Stimulated activated naive CD8-positive, alpha-beta T cell treated with anti-CD3 and anti-CD28 coated beads, Interleukin-15, amount 100 ng/mL, for 72 hours (primary cell): ENCODE data around the gene ERCC1.
"Not testable (repeated sequence)": the region's sequence is repeated elsewhere in the genome, so short reads cannot be mapped to it uniquely, and the experiment has no call there.

Experiments
- ATAC-seq: fragments of 150-1000 bp; cut with Tn5 transposase; 2 replicates; pipeline ENCODE4 v1.10.0; 2021; ENCODE audit warnings: mild to moderate bottlenecking, moderate library complexity
- DNase-seq, 2 donors: peaks; one replicate each; pipeline ENCODE4 v3.0.0; 2021 to 2022
- H3K27ac Mint-ChIP-seq, 2 donors: one replicate each; pipeline ENCODE4 v1.8.0; 2022; ENCODE audit warnings: mild to moderate bottlenecking in 2 of 2, mixed read lengths in 2 of 2, moderate library complexity in 2 of 2
- H3K27me3 Mint-ChIP-seq: one replicate; pipeline ENCODE4 v1.8.0; 2022; ENCODE audit warnings: mixed read lengths
- H3K4me1 Mint-ChIP-seq: one replicate; pipeline ENCODE4 v1.8.0; 2022; ENCODE audit warnings: mild to moderate bottlenecking, mixed read lengths
- H3K4me3 Mint-ChIP-seq, 2 donors: one replicate each; pipeline ENCODE4 v1.8.0; 2022; ENCODE audit warnings: mild to moderate bottlenecking in 2 of 2, mixed read lengths in 2 of 2, moderate library complexity in 1 of 2
- H3K9me3 Mint-ChIP-seq, 2 donors: one replicate each; pipeline ENCODE4 v1.8.0; 2022; ENCODE audit warnings: mixed read lengths in 2 of 2

The ERCC1 gene

DNA sequence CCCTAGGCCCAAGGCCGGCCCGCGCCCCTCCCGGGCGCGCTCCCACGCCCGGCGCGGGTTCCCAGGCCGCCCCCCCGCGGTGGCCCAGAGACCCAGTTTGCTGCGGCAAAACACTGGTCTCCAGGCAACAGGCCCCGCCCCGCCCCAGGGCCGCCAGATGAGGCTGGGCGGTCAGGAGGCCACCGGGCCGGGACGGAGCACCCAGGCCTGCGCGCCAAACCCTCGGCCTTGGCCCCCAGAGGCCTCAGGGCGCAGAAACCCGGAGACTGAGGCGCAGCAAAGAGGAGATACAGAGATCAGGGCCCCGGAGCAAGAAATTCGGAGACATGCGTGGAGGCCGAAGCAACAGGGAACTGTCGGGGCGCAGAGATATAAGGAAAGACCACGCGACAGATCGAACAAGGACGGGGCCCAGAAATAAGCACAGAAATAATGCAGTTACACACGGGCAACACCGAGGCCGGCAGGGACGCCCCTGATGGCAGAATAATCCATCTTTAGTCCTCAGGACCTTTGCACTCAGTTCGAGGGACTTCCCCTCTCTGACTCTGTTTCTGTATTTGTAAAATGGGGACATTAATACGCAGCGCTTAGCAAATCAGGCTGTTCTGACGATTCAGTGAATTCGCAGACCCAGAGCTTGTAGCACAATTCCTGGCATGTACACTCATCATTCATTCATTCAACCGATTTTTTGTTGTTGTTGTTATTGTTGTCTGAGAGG is 20.8 kb upstream of the ERCC1 start:
- no peaks in the 10 kb centered on the region for H3K27me3 Mint-ChIP-seq
- ATAC-seq (peak; percentile 62), DNase-seq (peak; percentile 69 to 83)
- peak overlapping the region; percentile 89 to 90 for H3K4me3 Mint-ChIP-seq
- H3K27ac Mint-ChIP-seq, result peak overlapping the region; percentile 88 to 95
- no peaks in the 10 kb centered on the region for H3K9me3 Mint-ChIP-seq
- H3K4me1 Mint-ChIP-seq, result peaks cover 48% of the 10 kb centered on the region

GRCh38 chr19:45443462-45444317 is 20.0 kb upstream of the ERCC1 start:
- Mint-ChIP-seq H3K9me3 (no peaks in the 10 kb centered on the region), H3K4me3 (peak overlapping the region; percentile 89 to 90), H3K27ac (peak overlapping the region; percentile 60 to 92), H3K27me3 (no peaks in the 10 kb centered on the region), H3K4me1 (peaks cover 43% of the 10 kb centered on the region)
- DNase-seq, result peak in 1 of 2 donors; percentile 55
- peak; percentile 27 for ATAC-seq

DNA sequence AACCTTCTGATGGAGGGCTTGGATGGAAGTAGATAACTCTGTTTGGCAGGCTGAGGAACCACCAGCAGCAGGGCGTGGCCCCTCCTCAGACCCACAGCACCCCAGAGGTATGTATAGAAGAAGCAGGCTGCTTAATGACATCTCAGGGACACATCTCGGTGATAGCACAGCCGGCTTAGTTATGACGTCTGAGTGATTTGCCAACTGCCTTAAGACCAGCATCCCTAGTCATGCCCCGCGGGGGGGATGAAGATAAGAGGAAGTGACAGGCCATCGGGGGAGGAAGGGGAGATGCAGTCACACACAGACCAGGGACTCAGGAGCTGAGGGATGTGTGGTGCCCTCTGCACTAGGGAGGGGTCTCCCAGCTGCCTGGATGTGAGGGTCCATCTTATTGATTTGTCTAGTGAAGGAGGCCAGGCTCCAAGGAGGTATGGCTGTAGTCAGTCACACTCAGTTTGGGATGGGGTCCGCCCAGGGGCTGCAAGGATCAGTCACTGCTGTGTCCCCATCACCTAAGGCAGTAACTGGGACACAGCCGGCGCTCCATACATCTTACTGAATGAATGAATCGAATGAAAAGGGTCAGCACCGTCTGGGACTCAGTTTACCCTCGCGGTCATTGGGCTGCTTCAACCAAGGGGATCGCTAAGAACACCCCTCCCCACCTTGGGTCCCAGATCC is 19.2 kb upstream of the ERCC1 start:
- peaks cover 43% of the 10 kb centered on the region for H3K4me1 Mint-ChIP-seq
- H3K27ac Mint-ChIP-seq, result peak overlapping the region in 1 of 2 donors; percentile 35
- DNase-seq (peak in 1 of 2 donors; percentile 40), ATAC-seq (no peak)
- no peaks in the 10 kb centered on the region for H3K9me3 Mint-ChIP-seq
- no peaks in the 10 kb centered on the region for H3K27me3 Mint-ChIP-seq
- peak overlapping the region; percentile 89 to 90 for H3K4me3 Mint-ChIP-seq

DNA sequence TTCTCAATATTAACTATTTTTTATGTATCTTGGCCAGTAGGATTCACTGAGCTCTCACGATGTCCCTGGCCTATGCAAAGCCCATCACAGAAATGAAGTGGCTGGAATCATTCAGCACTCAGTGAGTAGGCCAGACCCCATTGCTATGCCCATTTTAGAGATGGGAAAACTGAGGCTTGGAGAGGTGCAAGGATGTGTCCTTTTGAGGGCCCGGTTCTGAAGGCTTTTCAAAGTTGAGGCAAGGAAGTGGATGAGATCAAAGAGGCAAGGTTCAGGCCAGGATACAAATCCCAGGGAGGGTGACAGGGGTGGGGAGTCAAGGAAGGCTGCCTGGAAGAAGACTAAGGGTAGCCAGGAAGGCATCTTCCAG is 18.7 kb upstream of the ERCC1 start:
- ATAC-seq (no peak), DNase-seq (no peak)
- Mint-ChIP-seq H3K9me3 (no peaks in the 10 kb centered on the region), H3K27me3 (no peaks in the 10 kb centered on the region), H3K4me1 (peaks cover 43% of the 10 kb centered on the region), H3K27ac (peak overlapping the region in 1 of 2 donors; percentile 70), H3K4me3 (peak overlapping the region; percentile 52 to 90)

DNA sequence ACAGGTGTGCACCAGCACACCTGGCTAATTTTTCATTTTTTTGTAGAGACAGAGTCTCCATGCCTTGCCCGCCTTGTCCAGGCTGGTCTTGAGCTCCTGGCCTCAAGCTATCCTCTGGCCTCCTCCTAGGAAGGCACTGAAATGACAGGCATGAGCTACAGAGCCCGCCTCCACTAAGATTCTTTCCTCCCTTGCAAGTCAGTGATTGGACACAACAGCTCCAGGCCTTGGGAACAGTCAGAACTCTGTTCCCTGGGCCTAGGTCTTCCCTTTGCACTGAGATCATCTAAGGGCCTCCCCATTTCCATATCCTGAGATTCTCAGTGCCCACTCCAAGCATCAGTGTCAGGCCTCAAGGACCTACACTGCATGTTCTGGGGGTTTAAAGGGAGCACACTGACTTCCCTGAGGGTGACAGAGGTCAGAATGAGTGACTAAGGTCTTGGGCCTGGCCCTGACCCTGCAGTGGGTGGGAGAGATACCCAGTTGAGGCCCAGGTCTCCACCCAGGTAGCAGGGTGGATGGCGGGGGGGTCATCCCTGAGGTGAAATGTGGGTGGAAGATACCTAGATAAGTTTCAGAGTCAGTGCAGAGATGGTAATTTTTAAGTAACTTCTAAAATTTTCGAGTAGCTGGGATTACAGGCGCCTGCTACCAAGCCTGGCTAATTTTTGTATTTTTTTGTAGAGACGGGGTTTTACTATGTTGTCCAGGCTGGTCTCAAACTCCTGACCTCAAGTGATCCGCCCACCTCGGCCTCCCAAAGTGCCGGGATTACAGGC is 17.3 kb upstream of the ERCC1 start:
- no peak overlapping the region for H3K27ac Mint-ChIP-seq
- ATAC-seq, result no peak
- peak overlapping the region; percentile 70 to 80 for H3K4me3 Mint-ChIP-seq
- peaks cover 43% of the 10 kb centered on the region for H3K4me1 Mint-ChIP-seq
- H3K9me3 Mint-ChIP-seq, result no peaks in the 10 kb centered on the region
- DNase-seq, result no peak
- H3K27me3 Mint-ChIP-seq, result no peaks in the 10 kb centered on the region

- Mint-ChIP-seq H3K27me3 (no peaks in the 10 kb centered on the region), H3K4me1 (peaks cover 43% of the 10 kb centered on the region), H3K27ac (peak overlapping the region; percentile 44 to 70), H3K4me3 (peak overlapping the region; percentile 70 to 80), H3K9me3 (no peaks in the 10 kb centered on the region)
- ATAC-seq, result no peak
- DNase-seq, result no peak
Measured at GRCh38 chr19:45440259-45440638, 16.5 kb upstream of the ERCC1 start.

DNA sequence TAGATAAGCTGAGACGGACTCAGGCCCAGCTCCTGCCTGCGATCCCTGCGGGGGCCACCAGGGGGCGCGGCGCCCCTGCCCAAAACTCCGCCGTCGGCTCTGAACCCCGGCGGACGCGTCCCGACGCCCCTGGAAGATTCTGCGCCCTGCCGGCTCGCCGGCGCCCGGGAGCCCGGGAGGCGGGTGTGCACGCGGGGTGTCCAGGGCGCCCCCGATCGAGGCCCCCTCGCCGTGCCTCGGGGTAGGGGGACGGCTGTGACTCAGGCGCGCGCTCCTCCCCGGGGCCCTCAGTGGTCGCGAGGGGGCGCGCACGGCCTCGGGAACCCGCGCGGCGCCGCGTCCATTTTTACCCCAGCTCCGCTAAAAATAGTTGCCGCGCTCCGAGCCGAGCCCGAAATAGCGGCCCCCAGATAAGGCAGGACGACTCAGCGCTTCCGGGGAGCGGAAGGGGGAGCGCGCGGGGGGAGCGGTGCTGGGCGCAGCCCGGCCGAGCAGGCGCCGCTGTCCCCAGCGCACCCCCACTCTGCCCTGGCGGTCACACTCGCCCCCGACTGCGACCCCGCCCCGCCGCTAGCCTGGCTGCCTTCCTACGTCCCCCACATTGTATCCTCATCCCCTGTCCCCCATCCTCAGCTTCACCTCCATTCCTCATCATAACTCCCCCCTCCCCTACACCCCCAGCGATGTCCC is 16.0 kb upstream of the ERCC1 start:
- DNase-seq (peak; percentile 85 to 90), ATAC-seq (peak; percentile 82)
- peak overlapping the region; percentile 70 to 82 for H3K27ac Mint-ChIP-seq
- H3K4me1 Mint-ChIP-seq, result peaks cover 41% of the 10 kb centered on the region
- H3K4me3 Mint-ChIP-seq, result peak overlapping the region; percentile 70 to 80
- H3K9me3 Mint-ChIP-seq, result no peaks in the 10 kb centered on the region
- no peaks in the 10 kb centered on the region for H3K27me3 Mint-ChIP-seq

- no peak overlapping the region for H3K27ac Mint-ChIP-seq
- no peak for DNase-seq
- ATAC-seq, result no peak
- H3K4me3 Mint-ChIP-seq, result peak overlapping the region; percentile 63 to 80
- H3K27me3 Mint-ChIP-seq, result no peaks in the 10 kb centered on the region
- peaks cover 36% of the 10 kb centered on the region for H3K4me1 Mint-ChIP-seq
- H3K9me3 Mint-ChIP-seq, result no peaks in the 10 kb centered on the region
Measured at GRCh38 chr19:45439190-45439568, 15.5 kb upstream of the ERCC1 start.

- peaks cover 17% of the 10 kb centered on the region for H3K4me1 Mint-ChIP-seq
- no peaks in the 10 kb centered on the region for H3K9me3 Mint-ChIP-seq
- H3K27ac Mint-ChIP-seq, result peak overlapping the region in 1 of 2 donors; percentile 62
- no peak overlapping the region for H3K4me3 Mint-ChIP-seq
- H3K27me3 Mint-ChIP-seq, result no peaks in the 10 kb centered on the region
- ATAC-seq, result no peak
- no peak for DNase-seq
Measured at GRCh38 chr19:45437328-45437727, 13.6 kb upstream of the ERCC1 start.

DNA sequence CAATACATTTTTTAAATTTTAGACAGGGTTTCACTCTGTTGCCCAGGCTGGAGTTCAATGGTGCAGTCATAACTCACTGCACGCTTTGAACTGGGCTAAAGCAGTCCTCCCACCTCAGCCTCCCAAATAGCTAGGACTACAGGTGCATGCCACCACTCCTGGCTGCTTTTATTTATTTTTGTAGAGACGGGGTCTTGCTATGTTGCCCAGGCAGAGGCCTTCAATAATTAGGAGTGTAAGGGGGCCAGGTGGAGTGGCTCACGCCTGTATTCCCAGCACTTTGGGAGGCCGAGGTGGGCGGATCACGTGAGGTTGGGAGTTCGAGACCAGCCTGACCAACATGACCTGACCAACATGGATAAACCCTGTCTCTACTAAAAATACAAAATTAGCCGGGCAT is 8.8 kb upstream of the ERCC1 start:
- H3K27me3 Mint-ChIP-seq, result peaks cover 11% of the 10 kb centered on the region
- not testable (repeated sequence) for H3K4me3 Mint-ChIP-seq, DNase-seq, ATAC-seq, H3K27ac Mint-ChIP-seq, H3K4me1 Mint-ChIP-seq, H3K9me3 Mint-ChIP-seq

DNA sequence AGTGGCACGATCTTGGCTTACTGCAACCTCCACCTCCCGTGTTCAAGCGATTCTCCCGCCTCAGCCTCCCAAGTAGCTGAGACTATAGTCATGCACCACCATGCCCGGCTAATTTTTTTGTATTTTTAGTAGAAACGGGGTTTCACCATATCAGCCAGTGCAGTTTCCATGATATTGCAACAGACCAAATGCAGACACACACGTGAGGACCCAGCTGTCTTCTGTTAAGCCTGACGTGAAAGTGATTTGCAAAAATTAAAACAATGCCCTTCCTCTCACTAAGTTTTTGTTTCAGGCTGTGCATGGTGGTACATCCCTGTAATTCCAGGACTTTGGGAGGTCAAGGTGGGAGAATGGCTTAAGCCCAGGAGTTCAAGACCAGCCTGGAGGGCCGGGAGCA is 7.3 kb upstream of the ERCC1 start:
- peaks cover 19% of the 10 kb centered on the region for H3K4me1 Mint-ChIP-seq
- H3K9me3 Mint-ChIP-seq, ATAC-seq: not testable (repeated sequence)

DNA sequence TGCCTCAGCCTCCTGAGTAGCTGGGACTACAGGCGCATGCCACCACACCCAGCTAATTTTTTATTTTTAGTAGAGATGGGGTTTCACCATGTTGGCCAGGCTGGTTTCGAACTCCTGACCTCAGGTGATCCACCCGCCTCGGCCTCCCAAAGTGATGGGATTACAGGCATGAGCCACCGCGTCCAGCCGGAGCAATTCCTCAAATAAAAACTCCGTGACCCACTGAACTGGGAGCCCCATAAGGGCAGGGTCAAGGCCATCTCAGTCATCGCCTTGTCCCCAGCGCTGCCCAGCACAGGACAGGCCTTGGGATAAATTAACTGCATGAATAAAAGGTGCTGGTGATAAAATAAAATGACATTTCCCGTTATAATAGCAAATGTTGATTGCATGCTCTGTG is 6.2 kb upstream of the ERCC1 start:
- not testable (repeated sequence) for ATAC-seq, H3K4me3 Mint-ChIP-seq, H3K9me3 Mint-ChIP-seq, DNase-seq, H3K27ac Mint-ChIP-seq
- Mint-ChIP-seq H3K4me1 (peaks cover 19% of the 10 kb centered on the region), H3K27me3 (peaks cover 11% of the 10 kb centered on the region)

More for the DNA sequence above, 7.3 kb upstream of the ERCC1 start:
- peaks cover 11% of the 10 kb centered on the region for H3K27me3 Mint-ChIP-seq
- H3K4me3 Mint-ChIP-seq, H3K27ac Mint-ChIP-seq, DNase-seq: not testable (repeated sequence)

DNA sequence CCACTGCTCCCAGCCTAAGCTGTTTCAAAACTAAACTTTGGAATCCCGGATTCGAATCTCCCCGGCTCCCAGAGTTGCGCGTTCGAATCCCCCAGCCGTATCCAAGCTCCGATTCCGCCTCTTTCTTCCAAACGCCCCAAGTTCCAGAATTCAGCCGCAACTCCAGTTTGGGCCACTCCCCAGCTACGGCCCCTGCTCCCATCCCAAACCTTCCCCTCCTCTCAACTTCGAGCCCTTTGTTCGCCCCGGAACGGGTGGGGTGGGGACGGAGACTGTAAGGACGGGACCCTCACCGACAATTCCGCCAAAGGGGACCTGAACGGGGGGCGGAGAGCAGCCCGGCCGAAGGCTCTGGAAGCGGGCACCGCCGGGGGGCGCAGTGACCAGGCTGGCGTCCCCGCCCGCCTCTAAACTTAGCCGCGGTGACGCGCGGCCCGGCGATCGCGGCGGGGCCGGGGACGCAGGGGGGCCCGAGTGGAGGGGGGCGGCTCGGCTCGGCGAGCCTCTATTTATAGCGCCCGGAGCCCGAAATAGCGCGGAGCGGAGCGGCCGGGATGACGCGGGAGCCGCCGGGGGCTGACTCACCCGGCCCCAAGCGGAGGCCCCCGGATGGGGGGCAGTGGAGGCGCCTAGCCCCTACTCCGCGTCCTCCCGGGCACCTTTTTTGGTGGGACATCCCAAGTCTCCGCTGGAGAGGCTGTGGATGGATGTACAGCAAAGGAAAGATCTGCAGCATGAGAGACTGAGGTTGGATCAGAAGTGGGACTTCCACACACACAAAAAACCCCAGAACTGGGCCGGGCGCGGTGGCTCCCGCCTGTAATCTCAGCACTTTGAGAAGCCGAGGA is 4.9 kb upstream of the ERCC1 start:
- ATAC-seq, result no peak

More for the DNA sequence above, 4.9 kb upstream of the ERCC1 start:
- Mint-ChIP-seq H3K4me1 (peaks cover 32% of the 10 kb centered on the region), H3K9me3 (no peaks in the 10 kb centered on the region), H3K27me3 (peaks cover 11% of the 10 kb centered on the region), H3K4me3 (peak overlapping the region; percentile 85 to 92), H3K27ac (no peak overlapping the region)
- DNase-seq, result no peak
